Activated CD8-positive, alpha-beta T cell treated with anti-CD3 and anti-CD28 coated beads for 36 hours (primary cell): ENCODE data around the gene CSHL1. TPM values are rescaled to one million over a fixed set of nuclear protein-coding genes. Genes with fewer than 3 reads are reported as not detected.
A peak's percentile ranks its signal among the peaks of the same experiment; 100 is the strongest.
"Not testable (repeated sequence)": the region's sequence is repeated elsewhere in the genome, so short reads cannot be mapped to it uniquely, and the experiment has no call there.

Experiments used
- ATAC-seq: fragments of 200-7000 bp; cut with Tn5 transposase; one replicate; pipeline ENCODE4 v1.10.0; 2021; ENCODE audit warnings: mild to moderate bottlenecking, moderate library complexity
- CTCF ChIA-PET: fragments of 350-600 bp; sonication (Branson Sonifier 250); formaldehyde crosslinking; loops from one replicate; lab custom pipeline; 2021; ENCODE audit warnings: antibody characterized with exemption; lab: Charles Lee
- POLR2A ChIA-PET: fragments of 350-600 bp; sonication (Branson Sonifier 250); formaldehyde crosslinking; loops from one replicate; lab custom pipeline; 2021; ENCODE audit warnings: antibody characterized with exemption; lab: Charles Lee
- DNase-seq: peaks from one replicate; pipeline ENCODE4 v3.0.0-alpha.2; 2020
- H3K27ac Mint-ChIP-seq: one replicate; pipeline ENCODE4 v1.8.0; 2021; ENCODE audit warnings: mild to moderate bottlenecking, mixed read lengths
- H3K27me3 Mint-ChIP-seq: one replicate; pipeline ENCODE4 v1.8.0; 2021; ENCODE audit warnings: mixed read lengths
- H3K36me3 Mint-ChIP-seq: one replicate; pipeline ENCODE4 v1.8.0; 2021; ENCODE audit warnings: low read depth, mixed read lengths
- H3K4me1 Mint-ChIP-seq: one replicate; pipeline ENCODE4 v1.8.0; 2021; ENCODE audit warnings: low read depth, mixed read lengths
- H3K4me3 Mint-ChIP-seq: one replicate; pipeline ENCODE4 v1.8.0; 2021; ENCODE audit warnings: mild to moderate bottlenecking, moderate library complexity, mixed read lengths
- H3K9me3 Mint-ChIP-seq: one replicate; pipeline ENCODE4 v1.8.0; 2021; ENCODE audit warnings: mixed read lengths
- intact Hi-C: fragments of 100-400 bp; cut with micrococcal nuclease; formaldehyde crosslinking; loops from one replicate; pipeline ENCODE4 v1.10.0; 2022
- total RNA-seq, 2 experiments: library from RNA; stranded (reverse); gene quantifications; one replicate each; pipeline ENCODE4 v1.2.3, GENCODE V29; 2021
- TF ChIP-seq, protein P1 (sequence below): fragments of 200-600 bp; IDR thresholded peaks from one replicate; pipeline ENCODE4 v1.8.0; 2022; ENCODE audit warnings: antibody characterized with exemption, mild to moderate bottlenecking

Gene CSHL1
- total RNA-seq, 2 experiments from 2014 or later = not detected

DNA sequence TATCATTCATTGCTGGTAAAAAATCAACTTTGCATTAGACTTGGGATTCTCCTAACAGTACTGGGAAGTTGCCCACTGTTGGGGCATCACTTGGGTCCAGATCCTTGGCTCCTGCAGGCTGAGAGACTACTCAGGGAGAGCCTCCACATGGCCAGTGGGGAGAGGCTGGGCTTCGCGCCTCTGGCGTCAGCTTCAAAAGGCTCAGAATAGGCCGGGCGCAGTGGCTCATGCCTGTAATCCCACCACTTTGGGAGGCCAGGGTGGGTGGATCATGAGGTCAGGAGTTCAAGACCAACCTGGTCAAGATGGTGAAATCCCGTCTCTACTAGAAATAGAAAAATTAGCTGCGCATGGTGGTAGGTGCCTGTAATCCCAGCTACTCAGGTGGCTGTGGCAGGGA is 3.4 kb upstream of the CSHL1 start:
- H3K36me3 Mint-ChIP-seq = no peaks in the 10 kb centered on the region
- peaks cover 5% of the 10 kb centered on the region for H3K4me1 Mint-ChIP-seq
- ChIA-PET POLR2A (interaction anchor here (0.8 kb wide), 1 partner anchor 32 kb away, joined by 3 read pairs; no protein-coding TSS in a partner anchor), CTCF (interaction anchor here (1.6 to 9.7 kb wide), 3 partner anchors 32 to 114 kb away, joined by 9 to 126 read pairs (median 95); no protein-coding TSS in a partner anchor)
- H3K4me3 Mint-ChIP-seq = no peak overlapping the region
- TF ChIP-seq, protein P1, sequence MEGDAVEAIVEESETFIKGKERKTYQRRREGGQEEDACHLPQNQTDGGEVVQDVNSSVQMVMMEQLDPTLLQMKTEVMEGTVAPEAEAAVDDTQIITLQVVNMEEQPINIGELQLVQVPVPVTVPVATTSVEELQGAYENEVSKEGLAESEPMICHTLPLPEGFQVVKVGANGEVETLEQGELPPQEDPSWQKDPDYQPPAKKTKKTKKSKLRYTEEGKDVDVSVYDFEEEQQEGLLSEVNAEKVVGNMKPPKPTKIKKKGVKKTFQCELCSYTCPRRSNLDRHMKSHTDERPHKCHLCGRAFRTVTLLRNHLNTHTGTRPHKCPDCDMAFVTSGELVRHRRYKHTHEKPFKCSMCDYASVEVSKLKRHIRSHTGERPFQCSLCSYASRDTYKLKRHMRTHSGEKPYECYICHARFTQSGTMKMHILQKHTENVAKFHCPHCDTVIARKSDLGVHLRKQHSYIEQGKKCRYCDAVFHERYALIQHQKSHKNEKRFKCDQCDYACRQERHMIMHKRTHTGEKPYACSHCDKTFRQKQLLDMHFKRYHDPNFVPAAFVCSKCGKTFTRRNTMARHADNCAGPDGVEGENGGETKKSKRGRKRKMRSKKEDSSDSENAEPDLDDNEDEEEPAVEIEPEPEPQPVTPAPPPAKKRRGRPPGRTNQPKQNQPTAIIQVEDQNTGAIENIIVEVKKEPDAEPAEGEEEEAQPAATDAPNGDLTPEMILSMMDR = no peak
- intact Hi-C loops = no loop called here
- H3K27me3 Mint-ChIP-seq = no peaks in the 10 kb centered on the region
- DNase-seq (no peak), ATAC-seq (no peak)
- no peak overlapping the region for H3K27ac Mint-ChIP-seq
- no peaks in the 10 kb centered on the region for H3K9me3 Mint-ChIP-seq

DNA sequence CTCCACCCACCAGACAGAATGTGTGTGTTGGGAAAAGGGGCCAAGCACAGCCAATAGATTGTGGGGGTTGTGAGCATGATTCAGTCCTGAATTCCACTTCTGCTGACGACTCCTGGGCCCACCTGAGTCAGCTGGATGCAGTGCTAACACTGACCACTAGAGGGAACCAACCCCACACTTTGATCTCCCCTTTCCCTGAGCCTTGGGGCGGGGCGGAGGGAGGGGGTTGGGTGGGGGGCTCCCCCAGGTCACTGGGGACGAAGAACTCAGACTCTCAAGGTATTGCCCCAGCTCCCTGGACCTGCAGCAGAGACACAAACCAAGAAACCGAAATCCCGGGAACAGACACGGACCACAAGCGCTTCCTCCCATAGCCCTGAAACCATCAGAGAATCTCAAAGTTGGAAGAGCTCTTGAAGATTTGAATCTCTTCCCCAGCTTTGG is 621 bp upstream of the CSHL1 start:
- no peaks in the 10 kb centered on the region for H3K9me3 Mint-ChIP-seq
- ATAC-seq (peak; percentile 95), DNase-seq (peak; percentile 80)
- intact Hi-C loops = no loop called here
- CTCF ChIA-PET = interaction anchor here (0.7 to 3.9 kb wide), 30 partner anchors 8 to 256 kb away, joined by 3 to 38 read pairs (median 5); partner anchors contain the start of genes CD79B and ICAM2
- H3K4me3 Mint-ChIP-seq = no peak overlapping the region
- no peaks in the 10 kb centered on the region for H3K27me3 Mint-ChIP-seq
- TF ChIP-seq, protein P1 = peak; percentile 88
- POLR2A ChIA-PET = interaction anchor here (1.3 kb wide), 1 partner anchor 219 kb away, joined by 3 read pairs; no protein-coding TSS in a partner anchor
- no peaks in the 10 kb centered on the region for H3K36me3 Mint-ChIP-seq
- H3K4me1 Mint-ChIP-seq = no peaks in the 10 kb centered on the region
- H3K27ac Mint-ChIP-seq = no peak overlapping the region

DNA sequence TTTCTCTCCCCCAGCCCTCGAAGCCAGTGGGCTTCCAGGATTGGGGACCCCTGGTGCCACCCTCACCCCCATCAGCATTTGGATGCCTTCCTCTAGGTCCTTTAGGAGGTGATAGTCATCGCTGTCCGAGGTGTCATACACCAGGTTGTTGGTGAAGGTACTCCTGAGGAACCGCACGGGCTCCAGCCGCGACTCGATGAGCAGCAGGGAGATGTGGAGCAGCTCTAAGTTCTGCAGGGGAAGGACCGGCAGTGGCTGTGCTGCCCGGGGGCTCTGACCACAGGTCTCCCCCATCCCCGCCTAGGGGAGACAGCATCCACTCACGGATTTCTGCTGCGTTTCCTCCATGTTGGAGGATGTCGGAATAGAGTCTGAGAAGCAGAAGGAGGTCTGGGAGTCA is 962 bp downstream of the CSHL1 start:
- ATAC-seq (no peak), DNase-seq (no peak)
- CTCF ChIA-PET = interaction anchor here (1.1 to 3.9 kb wide), 12 partner anchors 7 to 224 kb away, joined by 3 to 38 read pairs (median 12); partner anchors contain the start of gene GH2
- no peak overlapping the region for H3K27ac Mint-ChIP-seq
- H3K27me3 Mint-ChIP-seq = no peaks in the 10 kb centered on the region
- intact Hi-C loops = no loop called here
- no peaks in the 10 kb centered on the region for H3K4me1 Mint-ChIP-seq
- no peaks in the 10 kb centered on the region for H3K36me3 Mint-ChIP-seq
- POLR2A ChIA-PET = interaction anchor here (0.9 kb wide), 1 partner anchor 110 kb away, joined by 3 read pairs; no protein-coding TSS in a partner anchor
- no peaks in the 10 kb centered on the region for H3K9me3 Mint-ChIP-seq
- TF ChIP-seq, protein P1 = no peak
- no peak overlapping the region for H3K4me3 Mint-ChIP-seq

DNA sequence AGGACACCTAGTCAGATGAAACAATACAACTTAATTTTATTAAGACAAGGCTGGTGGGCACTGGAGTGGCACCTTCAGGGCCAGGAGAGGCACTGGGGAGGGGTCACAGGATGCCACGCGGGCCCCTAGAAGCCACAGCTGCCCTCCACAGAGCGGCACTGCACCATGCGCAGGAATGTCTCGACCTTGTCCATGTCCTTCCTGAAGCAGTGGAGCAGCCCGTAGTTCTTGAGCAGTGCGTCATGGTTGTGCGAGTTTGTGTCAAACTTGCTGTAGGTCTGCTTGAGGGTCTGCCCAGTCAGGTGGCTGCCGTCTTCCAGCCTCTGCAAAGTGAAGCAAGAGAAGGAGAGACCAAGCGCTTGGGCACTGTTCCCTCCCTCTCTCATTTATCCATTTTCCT is 1.5 kb downstream of the CSHL1 start:
- DNase-seq, POLR2A ChIA-PET, H3K4me1 Mint-ChIP-seq, ATAC-seq, H3K27ac Mint-ChIP-seq, intact Hi-C loops, H3K36me3 Mint-ChIP-seq, H3K9me3 Mint-ChIP-seq, H3K27me3 Mint-ChIP-seq, H3K4me3 Mint-ChIP-seq: not testable (repeated sequence)
- CTCF ChIA-PET = interaction anchor here (1.7 to 9.9 kb wide), 3 partner anchors 19 to 81 kb away, joined by 6 to 82 read pairs (median 11); no protein-coding TSS in a partner anchor

DNA sequence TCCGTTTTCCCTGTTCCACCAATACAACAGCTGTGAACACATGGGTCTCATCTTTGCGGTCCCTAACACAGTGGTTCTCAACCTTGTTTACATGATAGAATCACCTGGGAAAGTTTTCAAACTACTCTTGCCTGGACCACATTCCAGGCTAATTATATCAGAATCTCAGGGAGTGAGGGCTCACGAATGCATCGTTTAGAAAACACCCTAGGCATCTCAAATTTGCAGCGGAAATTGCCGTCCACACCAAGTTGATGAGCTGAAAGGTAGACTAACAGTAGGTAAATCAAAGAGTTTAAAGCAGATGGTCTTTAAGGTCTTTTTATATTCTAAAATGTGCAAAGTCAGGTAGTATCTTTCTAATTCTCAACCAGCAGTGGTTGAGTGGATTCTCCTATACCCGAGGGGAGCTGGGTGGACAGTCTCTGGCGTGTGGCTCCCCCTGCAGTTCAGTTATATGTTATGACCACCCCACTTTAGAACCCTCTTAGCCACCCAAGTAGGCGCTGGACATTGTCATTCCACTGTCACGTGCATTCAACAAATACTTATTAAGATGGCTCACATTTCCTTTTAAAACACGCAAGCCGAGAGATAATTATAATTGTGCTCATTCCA is 3.8 kb downstream of the CSHL1 start:
- POLR2A ChIA-PET, H3K4me3 Mint-ChIP-seq, H3K27me3 Mint-ChIP-seq, H3K9me3 Mint-ChIP-seq, H3K4me1 Mint-ChIP-seq, H3K36me3 Mint-ChIP-seq, intact Hi-C loops, H3K27ac Mint-ChIP-seq: not testable (repeated sequence)
- ATAC-seq (peak; percentile 69), DNase-seq (peak; percentile 62)
- TF ChIP-seq, protein P1 = peak; percentile 38
- CTCF ChIA-PET = interaction anchor here (0.8 to 9.9 kb wide), 6 partner anchors 11 to 273 kb away, joined by 3 to 82 read pairs (median 6); partner anchors contain the start of gene GH1

DNA sequence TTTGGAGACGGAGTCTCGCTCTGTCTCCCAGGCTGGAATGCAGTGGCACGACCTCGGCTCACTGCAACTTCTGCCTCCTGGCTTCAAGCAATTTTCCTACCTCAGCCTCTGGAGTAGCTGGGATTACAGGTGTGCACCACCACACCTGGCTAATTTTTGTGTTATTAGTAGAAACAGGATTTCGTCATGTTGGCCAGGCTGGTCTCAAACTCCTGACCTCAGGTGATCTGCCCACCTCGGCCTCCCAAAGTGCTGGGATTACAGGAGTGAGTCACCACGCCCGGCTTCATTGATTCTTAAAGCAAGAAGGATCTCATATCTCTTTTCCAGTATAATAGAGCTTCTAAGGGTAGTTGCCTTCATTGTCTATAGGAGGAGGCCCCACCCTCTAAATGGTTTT is 6.3 kb downstream of the CSHL1 start:
- DNase-seq, H3K4me1 Mint-ChIP-seq, ATAC-seq, H3K36me3 Mint-ChIP-seq, H3K4me3 Mint-ChIP-seq, H3K27ac Mint-ChIP-seq, intact Hi-C loops, H3K27me3 Mint-ChIP-seq, H3K9me3 Mint-ChIP-seq: not testable (repeated sequence)
- ChIA-PET POLR2A (interaction anchor here (0.6 kb wide), 1 partner anchor 492 kb away, joined by 3 read pairs; no protein-coding TSS in a partner anchor), CTCF (interaction anchor here (0.7 to 9.9 kb wide), 15 partner anchors 14 to 390 kb away, joined by 3 to 82 read pairs (median 3); partner anchors contain the start of gene GH1)
